ENCODE results near the gene SBK2. TPM values are rescaled to one million over a fixed set of nuclear protein-coding genes. Genes with fewer than 3 reads are reported as not detected.

SBK2 gene
- total RNA-seq, 4 donors from 2014 or later = not detected

DNA sequence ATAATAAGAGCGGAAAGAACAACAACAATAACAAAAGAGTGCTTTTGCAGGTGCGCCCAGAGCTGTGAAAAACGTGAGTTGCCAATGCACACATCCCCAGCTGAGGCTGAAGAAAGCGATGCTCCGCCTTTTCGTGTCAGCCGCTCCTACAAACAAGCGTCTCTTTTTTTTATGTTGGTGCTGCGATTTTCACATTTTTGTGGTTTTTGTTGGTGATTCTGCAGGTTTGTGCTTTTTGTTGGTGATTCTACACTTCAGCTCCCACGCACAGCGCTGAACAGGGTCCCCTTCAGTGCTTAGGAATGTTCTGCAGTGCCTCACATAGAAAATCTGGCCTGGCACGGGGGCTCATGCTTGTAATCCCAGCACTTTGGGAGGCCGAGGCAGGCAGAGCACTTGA lies 15.7 kb upstream of the SBK2 start:
- DNase-seq = no peak
- Histone ChIP-seq H3K9me3 (no peaks in the 10 kb centered on the region), H3K27ac (no peak overlapping the region), H3K36me3 (no peaks in the 10 kb centered on the region), H3K4me1 (peaks cover 0 to 6% (median 0%) of the 10 kb centered on the region in 4 donors), H3K27me3 (no peaks in the 10 kb centered on the region), H3K4me3 (no peak overlapping the region)
- no peak for TF ChIP-seq POLR2A (IDR thresholded peaks at IDR 0.05)
- TF ChIP-seq, protein P1, sequence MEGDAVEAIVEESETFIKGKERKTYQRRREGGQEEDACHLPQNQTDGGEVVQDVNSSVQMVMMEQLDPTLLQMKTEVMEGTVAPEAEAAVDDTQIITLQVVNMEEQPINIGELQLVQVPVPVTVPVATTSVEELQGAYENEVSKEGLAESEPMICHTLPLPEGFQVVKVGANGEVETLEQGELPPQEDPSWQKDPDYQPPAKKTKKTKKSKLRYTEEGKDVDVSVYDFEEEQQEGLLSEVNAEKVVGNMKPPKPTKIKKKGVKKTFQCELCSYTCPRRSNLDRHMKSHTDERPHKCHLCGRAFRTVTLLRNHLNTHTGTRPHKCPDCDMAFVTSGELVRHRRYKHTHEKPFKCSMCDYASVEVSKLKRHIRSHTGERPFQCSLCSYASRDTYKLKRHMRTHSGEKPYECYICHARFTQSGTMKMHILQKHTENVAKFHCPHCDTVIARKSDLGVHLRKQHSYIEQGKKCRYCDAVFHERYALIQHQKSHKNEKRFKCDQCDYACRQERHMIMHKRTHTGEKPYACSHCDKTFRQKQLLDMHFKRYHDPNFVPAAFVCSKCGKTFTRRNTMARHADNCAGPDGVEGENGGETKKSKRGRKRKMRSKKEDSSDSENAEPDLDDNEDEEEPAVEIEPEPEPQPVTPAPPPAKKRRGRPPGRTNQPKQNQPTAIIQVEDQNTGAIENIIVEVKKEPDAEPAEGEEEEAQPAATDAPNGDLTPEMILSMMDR (IDR thresholded peaks at IDR 0.05) = no peak

GRCh38 chr19:55552206-55552605 lies 15.3 kb upstream of the SBK2 start:
- TF ChIP-seq, protein P1 (IDR thresholded peaks at IDR 0.05) = no peak
- no peak for TF ChIP-seq POLR2A (IDR thresholded peaks at IDR 0.05)
- no peaks in the 10 kb centered on the region for H3K36me3 ChIP-seq
- no peaks in the 10 kb centered on the region for H3K27me3 ChIP-seq
- peaks cover 0 to 6% (median 0%) of the 10 kb centered on the region in 4 donors for H3K4me1 ChIP-seq
- no peak for DNase-seq
- H3K9me3 ChIP-seq = no peaks in the 10 kb centered on the region
- no peak overlapping the region for H3K4me3 ChIP-seq
- no peak overlapping the region for H3K27ac ChIP-seq

GRCh38 chr19:55550321-55550650 lies 13.4 kb upstream of the SBK2 start:
- H3K27ac ChIP-seq = peak overlapping the region in 1 of 4 donors; percentile 32
- no peak for DNase-seq

GRCh38 chr19:55549500-55550320 lies 12.8 kb upstream of the SBK2 start:
- no peaks in the 10 kb centered on the region for H3K36me3 ChIP-seq
- no peaks in the 10 kb centered on the region for H3K9me3 ChIP-seq
- no peak for TF ChIP-seq POLR2A (IDR thresholded peaks at IDR 0.05)
- TF ChIP-seq, protein P1 (IDR thresholded peaks at IDR 0.05) = peak in 1 of 6 experiments; percentile 8
- no peaks in the 10 kb centered on the region for H3K27me3 ChIP-seq
- H3K4me1 ChIP-seq = peaks cover 0 to 6% (median 0%) of the 10 kb centered on the region in 4 donors
- DNase-seq = no peak
- peak overlapping the region in 2 of 4 donors; percentile 15 to 33 for H3K4me3 ChIP-seq
- peak overlapping the region in 2 of 4 donors; percentile 32 to 52 for H3K27ac ChIP-seq

More at GRCh38 chr19:55550321-55550650, 13.4 kb upstream of the SBK2 start:
- Histone ChIP-seq H3K9me3 (no peaks in the 10 kb centered on the region), H3K27me3 (no peaks in the 10 kb centered on the region), H3K36me3 (no peaks in the 10 kb centered on the region), H3K4me3 (peak overlapping the region in 1 of 4 donors; percentile 15), H3K4me1 (peaks cover 0 to 6% (median 0%) of the 10 kb centered on the region in 4 donors)
- no peak for TF ChIP-seq POLR2A (IDR thresholded peaks at IDR 0.05)
- TF ChIP-seq, protein P1 (IDR thresholded peaks at IDR 0.05) = no peak

DNA sequence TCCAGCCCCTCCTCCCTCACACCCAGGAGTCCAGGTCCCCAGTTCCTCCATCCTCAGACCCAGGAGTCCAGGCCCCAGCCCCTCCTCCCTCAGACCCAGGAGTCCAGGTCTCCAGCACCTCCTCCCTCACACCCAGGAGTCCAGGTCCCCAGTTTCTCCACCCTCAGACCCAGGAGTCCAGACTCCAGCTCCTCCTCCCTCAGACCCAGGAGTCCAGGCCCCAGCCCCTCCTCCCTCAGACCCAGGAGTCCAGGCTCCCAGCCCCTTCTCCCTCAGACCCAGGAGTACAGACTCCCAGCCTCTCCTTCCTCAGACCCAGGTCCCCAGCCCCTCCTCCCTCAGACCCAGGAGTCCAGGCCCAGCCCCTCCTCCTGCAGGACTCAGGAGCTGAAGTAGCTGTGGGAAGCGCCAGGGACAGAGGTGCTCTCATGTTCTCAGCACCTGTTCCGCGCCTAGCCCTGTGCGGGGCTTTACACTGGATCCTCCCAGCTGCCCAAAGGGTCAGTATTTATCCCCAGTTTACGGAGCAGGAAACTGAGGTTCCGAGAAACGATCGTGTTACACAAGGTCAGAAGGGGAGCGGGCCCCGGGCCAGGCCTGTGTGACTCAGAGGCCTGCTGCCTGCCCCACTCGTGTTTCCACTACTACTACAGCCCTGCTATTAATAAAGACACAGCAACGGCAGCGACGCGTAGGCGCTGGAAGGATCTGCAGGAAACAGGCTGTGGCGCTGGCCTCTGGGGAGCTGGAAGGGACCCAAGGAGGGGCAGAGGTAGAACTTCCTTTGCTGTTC lies 10.1 kb upstream of the SBK2 start:
- peaks cover 0 to 6% (median 0%) of the 10 kb centered on the region in 4 donors for H3K4me1 ChIP-seq
- no peaks in the 10 kb centered on the region for H3K27me3 ChIP-seq
- TF ChIP-seq POLR2A (IDR thresholded peaks at IDR 0.05) = no peak
- TF ChIP-seq, protein P1 (IDR thresholded peaks at IDR 0.05) = no peak
- H3K36me3 ChIP-seq = no peaks in the 10 kb centered on the region
- peak overlapping the region in 3 of 4 donors; percentile 10 to 67 (median 63) for H3K27ac ChIP-seq
- no peaks in the 10 kb centered on the region for H3K9me3 ChIP-seq
- DNase-seq = peak in 1 of 3 donors; percentile 72
- no peak overlapping the region for H3K4me3 ChIP-seq

Measured in Peyer's patch (tissue), 4 donors.